ENCODE data around the gene DUSP5.
"Not testable (repeated sequence)": the region's sequence is repeated elsewhere in the genome, so short reads cannot be mapped to it uniquely, and the experiment has no call there.

DUSP5 gene, protein sequence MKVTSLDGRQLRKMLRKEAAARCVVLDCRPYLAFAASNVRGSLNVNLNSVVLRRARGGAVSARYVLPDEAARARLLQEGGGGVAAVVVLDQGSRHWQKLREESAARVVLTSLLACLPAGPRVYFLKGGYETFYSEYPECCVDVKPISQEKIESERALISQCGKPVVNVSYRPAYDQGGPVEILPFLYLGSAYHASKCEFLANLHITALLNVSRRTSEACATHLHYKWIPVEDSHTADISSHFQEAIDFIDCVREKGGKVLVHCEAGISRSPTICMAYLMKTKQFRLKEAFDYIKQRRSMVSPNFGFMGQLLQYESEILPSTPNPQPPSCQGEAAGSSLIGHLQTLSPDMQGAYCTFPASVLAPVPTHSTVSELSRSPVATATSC

DNA sequence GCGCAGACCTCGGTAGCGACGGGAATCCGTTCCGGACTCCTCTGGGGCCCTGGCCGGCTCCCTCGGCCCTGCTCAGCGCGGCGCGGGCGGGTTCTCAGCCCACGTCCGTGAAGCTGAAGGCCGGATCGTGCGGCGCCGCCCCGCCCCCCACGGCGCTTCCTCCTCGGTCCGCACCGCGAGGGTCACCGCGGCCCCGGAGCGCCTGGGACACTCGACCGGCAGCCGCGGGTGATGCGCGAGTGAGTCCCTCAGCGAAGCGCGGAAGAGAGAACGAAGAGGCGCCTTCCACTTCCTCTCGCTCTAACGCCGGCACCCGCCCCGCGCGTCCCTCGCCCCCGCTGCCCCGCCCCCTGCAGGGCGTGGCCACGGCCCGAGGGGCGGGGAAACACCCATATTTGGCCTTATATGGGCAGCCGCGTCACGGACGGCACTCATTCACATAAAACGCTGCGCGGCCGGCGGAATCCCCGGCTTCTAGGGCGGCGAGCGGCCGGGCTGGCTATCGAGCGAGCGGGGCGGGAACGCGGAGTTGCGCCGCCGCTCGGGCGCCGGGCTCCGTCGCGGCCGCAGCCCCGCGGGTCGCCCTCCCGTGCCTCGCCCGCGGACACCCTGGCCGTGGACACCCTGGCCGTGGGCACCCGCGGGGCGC is at the start of gene DUSP5:
TSS of gene DUSP5 (plus strand) at position 470 of the 649 bp plus-strand sequence. CDS start 215 bp downstream, outside the sequence.
- peak; percentile 57 to 91 for DNase-seq

DNA sequence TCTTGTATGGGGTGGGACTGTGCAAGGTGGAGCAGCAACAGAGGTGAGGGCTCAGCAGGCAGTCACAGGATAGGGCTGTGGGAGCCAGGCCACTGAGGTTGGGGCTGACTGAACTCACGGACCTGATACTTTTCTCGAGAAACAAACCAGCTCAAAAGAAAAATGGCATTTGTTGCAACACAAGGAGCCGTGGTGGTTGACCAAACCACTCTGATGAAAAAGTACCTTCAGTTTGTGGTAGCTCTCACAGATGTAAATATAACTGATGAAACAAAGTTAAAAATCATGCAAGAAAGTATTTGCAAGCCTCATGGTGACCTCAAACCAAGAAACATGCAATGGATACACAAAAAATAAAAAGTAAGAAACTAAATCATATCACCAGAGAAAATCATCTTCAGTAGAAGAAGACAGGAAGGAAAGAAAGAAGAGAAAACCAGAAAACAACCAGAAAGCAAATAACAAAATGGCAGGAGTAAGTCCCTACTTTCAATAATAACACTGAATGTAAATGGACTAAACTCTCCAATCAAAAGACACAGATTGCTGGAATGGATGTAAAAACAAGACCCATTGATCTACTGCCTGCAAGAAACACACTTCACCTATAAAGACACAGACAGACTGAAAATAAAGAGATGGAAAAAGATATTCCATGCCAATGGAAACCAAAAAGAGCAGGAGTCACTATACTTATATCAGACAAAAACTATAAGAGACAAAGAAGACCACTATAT is 48.9 kb upstream of the DUSP5 start:
- DNase-seq = no peak

DNA sequence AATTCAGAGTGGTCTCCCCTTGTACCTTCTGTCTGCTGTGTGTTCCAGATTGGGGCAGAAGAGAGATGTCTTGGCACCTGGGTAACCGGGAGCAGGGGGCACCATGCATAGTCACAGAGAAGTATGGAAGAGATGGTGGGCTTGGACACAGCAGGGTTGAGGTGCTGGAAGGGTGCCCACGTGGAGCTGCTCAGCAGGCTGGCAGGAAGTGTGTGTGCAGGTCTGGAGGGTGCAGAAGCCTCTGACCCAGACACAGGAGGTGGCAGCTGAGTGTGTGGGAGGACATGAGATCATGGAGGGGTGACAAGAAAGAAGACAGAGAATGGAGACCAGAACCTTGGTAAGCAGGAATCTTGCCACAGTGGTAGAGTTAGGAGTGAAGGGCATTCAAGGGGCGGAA is 42.3 kb upstream of the DUSP5 start:
- DNase-seq = no peak

DNA sequence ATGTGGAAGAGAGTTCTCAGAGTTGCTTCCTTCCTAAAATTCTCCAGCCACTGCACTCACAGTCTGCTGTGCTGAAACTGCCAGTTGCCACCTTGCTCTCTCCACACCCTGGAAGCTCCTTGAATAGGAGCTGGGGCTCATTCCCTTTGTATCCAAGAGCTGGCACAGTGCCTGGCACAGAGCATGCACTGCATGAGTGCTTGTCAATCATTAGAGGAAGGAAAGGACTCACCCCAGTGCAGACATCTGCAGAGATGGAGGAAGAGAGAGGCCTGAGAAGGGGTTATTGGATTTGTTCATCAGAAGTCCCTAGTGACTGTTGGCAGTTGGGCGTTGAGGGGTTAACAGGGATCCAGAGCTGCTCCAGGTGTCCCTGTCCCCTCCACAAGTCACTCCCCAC is 41.7 kb upstream of the DUSP5 start:
- no peak for DNase-seq

DNA sequence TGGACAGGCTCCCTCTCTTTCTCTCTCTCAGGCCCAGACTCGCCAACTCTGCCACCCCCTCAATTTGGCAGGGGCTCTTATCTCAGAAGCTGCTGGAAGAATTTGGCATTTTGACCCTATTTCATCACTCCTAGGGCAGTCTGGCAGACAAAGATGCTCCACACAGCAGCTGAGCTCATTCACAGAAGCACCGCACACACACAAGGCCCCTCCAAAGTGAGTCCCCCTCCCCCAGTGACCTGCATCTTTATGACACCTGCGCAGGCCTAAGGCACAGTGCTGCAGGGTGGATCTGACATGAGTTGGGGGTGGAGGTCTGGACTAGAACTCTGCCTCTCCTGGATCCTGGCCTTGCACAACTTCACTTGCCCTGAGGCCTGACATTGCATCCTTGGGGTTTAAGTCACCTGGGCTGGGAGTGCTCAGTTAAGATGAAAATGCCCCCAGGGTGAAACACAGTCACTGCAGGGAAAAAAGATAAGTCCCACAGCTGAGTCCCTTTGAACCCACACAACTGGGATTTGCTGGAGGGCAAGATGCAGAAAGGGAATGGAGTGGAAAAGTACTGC is 41.1 kb upstream of the DUSP5 start:
- no peak for DNase-seq

DNA sequence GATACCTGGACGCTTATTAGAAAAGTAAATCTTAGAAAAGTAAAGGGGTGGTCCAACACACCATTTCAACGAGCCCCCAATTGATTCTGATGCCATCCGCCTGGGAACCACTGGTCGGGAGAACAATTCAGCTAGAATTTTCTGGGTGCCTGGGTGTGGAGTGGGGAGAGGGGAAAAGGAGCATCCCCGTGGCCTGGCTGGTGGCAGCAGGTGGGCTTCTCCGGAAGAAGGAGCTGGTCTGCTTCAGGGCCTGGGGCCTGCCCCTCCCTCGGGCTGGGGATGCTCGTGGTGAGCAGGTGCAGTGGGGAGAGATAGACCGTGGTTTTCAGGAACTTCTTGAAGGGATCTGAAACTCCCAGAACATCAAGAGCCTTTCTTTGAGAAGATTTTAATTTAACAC is 39.9 kb upstream of the DUSP5 start:
- no peak for DNase-seq

DNA sequence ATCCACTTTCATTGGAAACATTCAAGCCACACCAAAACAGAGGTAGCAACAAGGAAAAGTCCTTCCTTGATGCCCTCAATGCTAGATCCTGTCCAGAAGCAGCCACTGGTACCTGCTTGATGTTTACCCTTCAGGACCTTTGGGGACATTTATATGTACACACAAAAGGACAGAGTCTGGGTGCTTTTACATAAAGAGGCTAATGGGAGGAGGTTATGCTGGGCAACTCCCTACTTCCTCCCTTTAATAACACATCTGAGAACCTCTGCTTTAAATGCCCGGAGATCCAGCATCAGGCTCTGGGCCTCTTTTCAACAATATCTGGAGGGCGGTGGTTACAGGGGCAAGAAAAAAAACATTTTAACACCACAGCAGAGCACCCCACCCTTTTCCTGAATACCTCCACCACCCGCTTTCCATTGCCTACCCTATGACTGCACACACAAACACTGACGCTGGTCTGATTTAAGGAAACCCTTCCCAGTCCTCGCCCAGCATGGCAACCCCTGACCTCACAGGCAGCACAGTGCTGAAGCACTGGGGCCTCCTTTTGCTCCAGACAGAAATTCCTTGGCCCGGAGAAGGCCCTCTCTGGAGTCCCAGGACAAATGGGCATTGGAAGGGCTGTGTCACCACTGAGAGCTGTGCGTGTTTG is 39.3 kb upstream of the DUSP5 start:
- DNase-seq = no peak

DNA sequence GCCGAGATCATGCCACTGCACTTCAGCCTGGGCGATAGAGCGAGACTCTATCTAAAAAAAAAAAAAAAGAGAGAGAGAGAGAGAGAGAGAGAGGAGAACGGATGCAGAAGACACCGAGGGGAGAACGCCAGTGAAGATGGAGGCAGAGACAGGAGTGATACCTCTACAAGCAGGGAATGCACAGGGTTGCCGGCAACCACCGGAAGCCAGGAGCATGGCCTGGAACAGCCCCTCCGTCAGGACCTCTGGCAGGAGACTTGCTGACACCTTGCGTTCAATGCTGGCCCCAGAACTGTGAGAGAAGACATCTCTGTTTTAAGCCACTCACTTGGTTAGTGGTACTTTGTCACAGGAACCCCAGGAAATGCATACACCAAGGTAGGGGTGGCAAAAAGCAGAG is 38.1 kb upstream of the DUSP5 start:
- no peak for DNase-seq

DNA sequence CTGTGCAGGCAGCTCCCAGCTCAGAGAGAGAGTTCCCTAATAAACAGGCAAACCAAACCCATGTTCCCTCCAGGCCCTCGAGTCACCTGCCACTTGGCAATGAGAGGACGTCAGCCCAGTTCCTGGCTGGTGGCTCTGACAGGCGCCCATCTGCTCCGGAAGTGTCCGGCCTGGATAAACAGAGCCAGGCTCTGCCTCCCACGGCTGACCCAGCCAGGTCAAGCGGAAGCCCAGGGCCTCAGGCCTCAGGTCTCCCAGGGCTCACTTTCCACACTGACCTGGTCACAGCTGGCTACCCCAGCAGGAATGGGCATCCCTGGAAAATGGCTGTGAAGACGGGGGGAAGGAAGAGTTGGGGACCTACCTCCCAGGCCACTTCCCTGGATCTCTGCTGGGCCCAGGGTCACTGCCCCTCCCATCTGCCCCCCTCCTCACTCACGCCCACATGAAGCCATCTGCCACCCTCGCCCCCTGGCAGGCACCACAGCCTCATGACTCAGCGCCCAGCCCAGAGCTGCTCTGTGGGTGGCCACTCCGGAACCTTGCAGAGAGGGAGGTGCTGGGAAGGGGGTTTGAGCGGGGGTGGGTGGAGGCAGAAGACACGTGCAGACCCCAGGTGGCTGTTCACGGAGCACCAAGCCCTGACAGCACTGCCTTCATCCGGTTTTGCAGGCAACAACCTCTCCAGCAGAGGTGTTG is 37.4 kb upstream of the DUSP5 start:
- DNase-seq = no peak

DNA sequence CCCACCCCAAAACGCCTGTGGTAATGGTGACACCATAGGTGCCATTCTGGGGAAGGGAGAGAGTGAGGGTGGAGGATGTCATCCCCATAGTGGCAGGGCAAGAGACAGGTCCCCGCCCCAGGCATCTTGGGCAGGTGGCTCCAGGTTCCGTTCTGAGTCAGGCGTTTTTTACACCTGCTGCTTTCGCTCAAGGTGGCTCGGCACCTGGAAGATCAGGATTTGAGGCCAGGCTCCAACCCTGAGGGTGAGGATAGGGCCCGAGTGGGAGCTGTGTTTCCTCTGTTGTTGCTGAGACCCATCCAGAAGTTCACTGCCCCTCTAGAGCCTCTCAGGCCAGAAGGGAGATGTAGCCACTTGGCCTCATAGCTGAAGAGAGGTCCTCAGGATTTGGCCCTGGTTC is 36.6 kb upstream of the DUSP5 start:
- DNase-seq = no peak

DNA sequence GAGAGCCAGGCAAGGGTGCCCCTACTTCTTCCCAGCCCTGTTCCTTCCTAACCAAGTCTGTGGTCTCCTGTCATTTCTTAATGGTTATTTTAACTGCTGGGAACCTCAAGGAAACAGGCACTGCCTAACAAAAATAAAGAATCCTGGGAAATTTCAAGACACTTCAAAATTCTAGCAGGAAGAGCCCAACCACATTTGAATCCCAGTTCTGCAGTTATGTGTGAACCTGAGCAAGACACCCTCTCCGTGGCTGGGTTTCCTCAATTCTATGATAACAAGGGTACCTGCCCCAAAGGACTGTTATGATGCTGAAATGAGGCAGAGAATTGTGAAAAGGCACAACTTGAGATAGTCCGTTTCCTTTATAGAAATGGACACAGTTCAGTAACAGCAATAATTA is 36.2 kb upstream of the DUSP5 start:
- DNase-seq = no peak

DNA sequence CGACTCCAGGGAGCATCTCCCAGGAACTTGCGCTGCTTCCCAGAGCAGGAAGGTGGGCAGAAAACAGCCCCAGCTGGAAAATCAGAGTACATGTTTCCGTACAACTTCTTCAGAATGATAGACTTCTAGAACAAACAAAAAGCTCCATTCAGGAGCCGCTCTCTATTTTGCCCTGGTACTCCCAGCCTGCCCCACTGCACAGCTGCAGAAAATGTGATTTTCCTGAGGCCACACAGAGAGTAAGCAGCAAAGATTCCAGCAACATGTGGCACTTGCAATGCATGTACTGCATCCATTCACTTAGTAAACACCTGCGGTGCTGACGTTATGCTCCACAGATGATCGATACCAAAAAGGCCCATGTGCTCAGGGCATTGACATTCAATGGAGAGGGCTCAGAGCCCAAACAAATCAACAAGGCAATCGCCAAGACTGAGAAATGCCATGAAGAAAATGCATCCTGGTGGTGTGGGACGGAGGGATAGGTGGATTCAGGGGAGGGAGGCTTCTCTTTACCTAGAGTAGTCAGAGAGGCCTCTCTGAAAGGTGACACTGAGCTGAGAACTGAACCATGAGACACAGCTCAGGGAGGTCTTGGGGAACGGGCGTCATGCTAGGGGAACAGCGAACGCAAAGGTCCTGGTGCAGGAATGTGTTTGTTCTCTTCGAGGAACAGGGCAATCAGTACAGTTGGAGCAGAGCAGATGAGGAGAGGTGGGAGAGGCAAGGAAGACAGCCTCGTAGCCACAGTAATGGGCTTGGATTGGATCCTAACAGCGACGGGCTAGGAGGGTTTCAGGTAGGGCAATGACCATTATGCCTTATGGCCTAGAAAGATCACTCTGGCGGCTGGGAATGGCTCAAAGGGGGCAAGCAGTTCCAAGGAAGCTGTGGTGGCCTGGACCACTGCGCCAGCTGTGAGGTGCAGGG is 35.3 kb upstream of the DUSP5 start:
- no peak for DNase-seq

DNA sequence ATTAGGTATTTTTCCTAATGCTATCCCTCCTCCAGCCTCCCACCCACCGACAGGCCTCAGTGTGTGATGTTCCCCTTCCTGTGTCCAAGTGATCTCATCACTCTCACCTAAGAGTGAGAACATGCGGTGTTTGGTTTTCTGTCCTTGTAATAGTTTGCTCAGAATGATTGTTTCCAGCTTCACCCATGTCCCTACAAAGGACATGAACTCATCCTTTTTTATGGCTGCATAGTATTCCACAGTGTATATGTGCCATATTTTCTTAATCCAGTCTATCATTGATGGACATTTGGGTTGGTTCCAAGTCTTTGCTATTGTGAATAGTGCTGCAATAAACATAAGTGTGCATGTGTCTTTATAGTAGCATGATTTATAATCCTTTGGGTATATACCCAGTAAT is 29.4 kb upstream of the DUSP5 start:
- not testable (repeated sequence) for DNase-seq

DNA sequence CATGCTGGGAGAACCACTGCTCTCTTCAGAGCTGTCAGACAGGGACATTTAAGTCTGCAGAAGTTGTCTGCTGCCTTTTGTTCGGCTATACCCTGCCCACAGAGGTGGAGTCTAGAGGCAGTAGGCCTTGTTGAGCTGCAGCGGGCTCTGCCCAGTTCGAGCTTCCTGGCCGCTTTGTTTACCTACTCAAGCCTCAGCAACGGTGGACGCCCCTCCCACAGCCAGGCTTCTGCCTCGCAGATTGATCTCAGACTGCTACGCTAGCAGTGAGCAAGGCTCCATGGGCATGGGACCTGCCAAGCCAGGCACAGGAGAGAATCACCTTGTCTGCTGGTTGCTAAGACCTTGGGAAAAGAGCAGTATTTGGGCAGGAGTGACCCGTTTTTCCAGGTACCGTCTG is 27.2 kb upstream of the DUSP5 start:
- not testable (repeated sequence) for DNase-seq

DNA sequence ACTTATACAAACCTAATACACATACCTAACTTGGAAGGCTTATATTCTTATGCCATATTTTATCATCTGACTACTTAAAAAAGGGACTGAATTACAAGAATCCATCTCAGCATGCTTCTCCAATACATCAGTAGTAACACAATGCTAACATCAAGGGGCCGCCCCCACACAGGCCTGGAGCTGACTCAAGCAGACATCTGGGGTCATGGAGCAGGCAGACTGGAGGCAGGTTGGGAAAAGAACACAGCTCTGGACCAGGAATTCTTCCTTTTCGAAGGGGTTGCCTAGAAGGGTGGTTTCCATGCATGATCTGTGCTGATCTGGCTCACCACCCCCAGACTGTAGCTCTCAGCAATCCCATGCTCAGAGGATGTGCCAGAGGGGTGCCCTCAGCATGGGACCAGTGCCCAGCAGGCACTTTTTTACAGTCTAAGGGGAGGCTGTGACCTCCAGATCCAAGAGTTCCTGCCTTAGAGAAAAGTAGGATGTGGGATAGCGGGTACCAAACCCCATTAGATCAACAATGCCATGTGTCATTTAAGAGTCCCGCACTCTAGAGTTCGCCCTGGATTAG is 26.1 kb upstream of the DUSP5 start:
- no peak for DNase-seq

DNA sequence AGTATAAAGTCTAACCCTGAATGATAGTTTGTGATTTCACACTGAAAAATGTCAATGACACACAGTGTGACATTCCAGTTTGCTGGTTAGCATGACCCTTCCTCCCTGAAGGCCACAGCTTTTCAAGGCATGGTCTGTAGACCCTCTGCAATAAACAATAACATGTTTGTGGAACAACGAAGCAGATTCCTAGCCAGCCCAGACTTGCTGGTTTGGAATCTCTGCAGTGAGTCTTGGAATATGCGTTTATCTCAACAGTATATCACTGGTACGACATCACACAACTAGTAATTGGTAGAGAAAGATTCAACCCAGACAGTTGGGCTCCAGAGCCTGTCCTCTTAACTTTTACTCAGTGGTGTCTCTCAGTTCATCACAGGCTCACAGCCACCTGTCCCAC is 23.7 kb upstream of the DUSP5 start:
- DNase-seq = no peak

DNA sequence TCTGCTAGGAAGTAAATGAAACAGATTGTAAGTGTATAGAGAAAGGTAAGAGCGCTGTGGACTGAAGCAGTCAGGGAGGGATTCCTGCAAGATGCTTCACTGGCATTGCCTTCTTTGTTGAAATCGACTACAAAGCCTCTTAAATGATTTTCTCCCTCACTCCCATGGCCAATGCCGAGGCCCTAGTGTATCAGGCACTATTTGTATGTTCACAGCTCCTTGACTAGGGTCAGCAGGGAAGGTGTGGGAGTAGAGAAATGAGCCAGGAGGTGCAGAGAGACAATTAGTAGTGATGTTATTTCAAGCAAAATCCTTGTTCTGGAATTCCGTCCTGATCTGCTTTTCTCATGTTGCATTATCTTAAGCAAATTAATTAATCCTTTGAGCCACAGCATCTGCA is 22.9 kb upstream of the DUSP5 start:
- DNase-seq = no peak

DNA sequence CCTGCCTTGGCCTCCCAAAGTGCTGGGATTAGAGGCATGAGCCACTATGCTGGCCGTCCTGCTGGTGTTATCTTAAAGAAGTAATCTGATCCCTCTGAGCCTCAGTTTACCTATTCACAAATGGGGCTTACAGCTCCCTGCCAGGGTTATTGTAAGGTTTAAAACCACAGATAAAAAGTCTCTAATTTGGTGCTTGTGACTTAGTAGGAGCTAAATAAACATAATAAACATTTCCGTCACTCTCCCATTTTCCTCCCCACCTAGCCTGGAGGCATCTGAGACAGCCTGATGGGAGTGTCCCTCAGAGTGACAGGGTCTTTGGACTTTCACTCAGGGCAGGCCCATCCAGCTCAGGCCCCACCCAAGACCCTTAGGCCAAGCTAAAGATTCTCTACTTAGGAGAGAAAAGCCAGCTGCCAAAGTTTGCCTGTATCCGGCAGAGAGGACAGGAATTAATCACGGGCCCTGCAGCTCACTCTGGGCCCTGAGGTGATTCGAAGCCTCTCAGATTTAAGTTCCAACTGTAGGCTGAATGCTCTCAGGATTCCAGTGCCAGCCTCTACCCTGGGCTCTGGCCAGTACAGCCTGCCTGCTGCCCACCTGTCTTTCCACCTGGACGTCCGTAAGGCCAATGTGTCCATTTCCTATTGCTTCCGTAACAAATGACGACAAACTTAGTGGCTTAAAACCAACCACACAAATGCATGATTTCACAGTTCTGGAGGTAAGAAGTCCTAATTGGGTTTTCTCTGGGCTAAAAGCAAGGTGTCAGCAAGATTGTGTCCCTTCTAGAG is 21.8 kb upstream of the DUSP5 start:
- DNase-seq = no peak

DNA sequence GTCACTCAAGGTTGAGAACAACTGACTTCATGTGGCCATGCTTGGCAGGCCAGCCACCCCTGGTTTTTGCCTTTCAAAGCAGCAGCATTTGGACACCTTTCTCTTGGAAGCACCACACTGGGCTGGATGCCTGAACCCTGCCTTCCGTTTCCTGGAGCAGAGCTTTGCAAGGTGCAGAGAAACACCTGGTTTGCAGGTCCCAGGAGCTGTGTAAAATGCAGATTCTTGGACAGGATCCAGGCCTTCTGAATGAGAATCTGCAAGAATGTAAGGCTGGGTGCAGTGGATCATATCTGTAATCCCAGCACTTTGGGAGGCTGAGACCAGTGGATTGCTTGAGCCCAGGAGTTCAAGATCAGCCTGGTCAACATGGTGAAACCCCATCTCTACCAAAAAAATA is 18.0 kb upstream of the DUSP5 start:
- no peak for DNase-seq

DNA sequence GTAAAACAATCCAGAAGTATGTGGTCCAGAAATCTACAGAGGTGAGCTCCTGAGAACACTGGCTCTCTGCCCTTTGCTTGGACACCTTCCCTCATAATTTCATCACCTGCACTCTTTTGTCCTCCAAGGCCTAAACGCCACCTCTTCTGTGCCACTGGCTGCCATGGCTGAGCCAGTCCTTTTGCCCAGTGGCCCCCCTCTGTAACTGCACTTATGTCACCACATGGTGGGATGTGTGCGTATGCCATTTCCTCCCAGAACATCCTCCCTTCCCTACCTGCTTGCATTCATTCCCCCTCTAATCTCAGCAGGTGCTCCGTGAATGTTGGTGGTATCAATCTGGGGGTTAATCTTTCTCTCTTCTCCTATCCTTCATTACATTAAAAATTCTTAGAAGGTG is 17.3 kb upstream of the DUSP5 start:
- DNase-seq = no peak

Data from NCI-H526 (cell line).